Measurements from ENCODE around the gene TNXB.

DNA sequence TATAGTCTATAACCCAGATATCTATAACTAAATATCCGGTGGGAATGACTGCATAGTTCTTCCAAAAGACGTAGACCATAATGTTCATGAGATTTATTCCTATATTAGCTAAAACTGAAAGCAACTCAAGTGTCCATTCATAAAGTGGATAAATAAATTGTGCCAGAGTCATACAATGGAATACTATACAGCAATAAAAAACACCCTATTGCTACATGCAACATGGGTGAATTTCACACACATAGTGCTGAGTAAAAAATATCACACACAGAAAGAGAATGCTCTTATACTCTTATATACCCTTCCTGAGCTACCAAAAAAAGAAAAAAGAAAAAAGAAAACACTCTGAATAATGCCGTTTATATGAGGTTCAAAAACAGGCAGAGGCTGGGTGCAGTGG, 6.9 kb downstream of the TNXB start:
- TF ChIP-seq, protein P1, sequence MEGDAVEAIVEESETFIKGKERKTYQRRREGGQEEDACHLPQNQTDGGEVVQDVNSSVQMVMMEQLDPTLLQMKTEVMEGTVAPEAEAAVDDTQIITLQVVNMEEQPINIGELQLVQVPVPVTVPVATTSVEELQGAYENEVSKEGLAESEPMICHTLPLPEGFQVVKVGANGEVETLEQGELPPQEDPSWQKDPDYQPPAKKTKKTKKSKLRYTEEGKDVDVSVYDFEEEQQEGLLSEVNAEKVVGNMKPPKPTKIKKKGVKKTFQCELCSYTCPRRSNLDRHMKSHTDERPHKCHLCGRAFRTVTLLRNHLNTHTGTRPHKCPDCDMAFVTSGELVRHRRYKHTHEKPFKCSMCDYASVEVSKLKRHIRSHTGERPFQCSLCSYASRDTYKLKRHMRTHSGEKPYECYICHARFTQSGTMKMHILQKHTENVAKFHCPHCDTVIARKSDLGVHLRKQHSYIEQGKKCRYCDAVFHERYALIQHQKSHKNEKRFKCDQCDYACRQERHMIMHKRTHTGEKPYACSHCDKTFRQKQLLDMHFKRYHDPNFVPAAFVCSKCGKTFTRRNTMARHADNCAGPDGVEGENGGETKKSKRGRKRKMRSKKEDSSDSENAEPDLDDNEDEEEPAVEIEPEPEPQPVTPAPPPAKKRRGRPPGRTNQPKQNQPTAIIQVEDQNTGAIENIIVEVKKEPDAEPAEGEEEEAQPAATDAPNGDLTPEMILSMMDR (IDR thresholded peaks at IDR 0.05), result no peak
- no peak for TF ChIP-seq POLR2A (IDR thresholded peaks at IDR 0.05)
- TF ChIP-seq POLR2AphosphoS5 (IDR thresholded peaks at IDR 0.05), result no peak
